ENCODE data around the gene ENTPD8.

ENTPD8 gene

DNA sequence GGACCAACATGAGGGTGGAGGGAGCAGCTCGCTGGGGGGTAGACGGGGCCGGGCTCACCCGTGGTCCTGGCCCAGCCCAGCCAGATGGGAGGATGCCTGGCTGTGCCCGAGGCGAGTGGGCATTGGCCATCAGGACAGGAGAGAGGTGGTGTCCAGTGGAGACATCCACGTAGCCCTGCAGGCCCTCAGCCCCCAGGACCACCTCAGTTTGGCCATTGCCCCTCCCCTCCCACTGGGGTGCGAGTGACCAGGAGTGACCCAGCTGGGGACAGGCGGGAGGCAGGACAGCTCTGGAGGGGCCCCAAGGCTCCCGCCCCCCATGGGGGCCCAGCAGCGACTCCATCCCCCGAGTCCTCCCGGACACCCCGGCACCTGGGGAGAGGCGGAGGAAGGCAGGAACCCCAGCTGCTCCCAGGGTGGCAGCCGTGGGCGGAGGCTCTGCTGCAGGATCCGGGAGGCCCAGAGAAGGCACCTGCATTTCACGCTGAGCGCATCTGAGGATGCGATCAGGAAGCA is 9.7 kb downstream of the ENTPD8 start:
- no peak for DNase-seq (ENCODE audit: low spot score)

DNA sequence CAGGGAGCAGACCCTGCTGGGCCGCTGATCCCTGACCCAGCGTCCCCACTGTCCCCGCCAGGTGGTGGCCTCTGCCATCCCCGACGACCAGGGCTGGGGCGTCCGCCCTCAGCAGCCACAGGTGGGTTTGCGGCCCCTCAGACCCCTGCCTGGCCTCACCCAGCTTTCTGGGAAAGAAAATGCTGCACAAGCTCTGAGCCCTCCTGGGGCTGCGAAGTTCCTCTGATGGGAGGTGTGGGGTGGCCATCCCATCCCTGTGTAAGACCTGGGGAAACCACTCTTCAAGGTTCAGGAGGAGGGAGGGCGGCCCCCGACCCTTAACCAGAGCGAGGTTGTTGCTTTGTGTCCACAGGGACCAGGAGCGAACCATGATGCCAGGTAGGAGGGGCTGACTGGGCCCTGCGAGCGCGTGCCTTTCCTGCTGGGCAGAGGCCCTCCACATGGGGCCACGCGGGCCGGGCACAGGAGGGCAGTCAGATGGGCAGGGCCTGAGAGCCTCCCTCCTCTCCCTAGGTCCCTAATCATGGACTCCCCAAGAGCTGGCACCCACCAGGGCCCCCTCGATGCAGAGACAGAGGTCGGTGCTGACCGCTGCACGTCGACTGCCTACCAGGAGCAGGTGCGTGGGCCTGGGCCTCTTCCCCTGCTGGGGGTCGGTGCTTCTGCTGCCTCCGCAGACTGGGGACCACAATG is 10.3 kb downstream of the ENTPD8 start:
- no peak for DNase-seq (ENCODE audit: low spot score)

DNA sequence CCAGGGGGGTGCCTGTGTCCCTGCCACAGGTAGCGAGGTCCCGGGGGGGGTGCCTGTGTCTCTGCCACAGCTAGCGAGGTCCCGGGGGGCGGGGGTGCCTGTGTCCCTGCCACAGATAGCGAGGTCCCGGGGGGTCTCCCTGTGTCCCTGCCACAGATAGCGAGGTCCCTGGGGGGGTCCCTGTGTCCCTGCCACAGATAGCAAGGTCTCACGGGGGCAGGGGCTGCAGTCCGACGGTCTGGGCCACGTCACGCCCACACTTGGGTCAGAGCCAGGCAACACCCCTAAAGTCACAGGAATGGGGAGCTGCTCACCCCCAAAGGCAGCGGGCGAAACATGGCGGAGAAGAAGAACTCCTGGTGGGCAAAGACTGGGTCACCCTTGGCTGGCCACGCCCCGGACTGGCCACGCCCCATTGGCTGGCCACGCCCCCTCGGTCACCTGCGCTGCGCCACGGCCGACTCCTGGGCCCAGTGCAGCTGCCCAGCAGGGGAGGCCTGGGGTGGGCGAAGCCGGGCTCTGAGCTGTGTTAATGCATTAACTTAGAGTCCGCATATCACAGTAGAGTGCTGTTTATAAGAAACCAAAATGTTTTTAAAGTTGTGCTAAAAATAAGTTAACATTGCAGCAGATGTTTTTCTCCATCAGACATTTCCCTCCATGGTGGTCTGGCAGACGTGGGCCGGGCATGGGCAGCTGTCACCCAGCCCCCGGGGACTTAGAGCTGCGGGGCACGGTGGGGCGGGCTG is 11.0 kb downstream of the ENTPD8 start:
- no peak for DNase-seq (ENCODE audit: low spot score)

DNA sequence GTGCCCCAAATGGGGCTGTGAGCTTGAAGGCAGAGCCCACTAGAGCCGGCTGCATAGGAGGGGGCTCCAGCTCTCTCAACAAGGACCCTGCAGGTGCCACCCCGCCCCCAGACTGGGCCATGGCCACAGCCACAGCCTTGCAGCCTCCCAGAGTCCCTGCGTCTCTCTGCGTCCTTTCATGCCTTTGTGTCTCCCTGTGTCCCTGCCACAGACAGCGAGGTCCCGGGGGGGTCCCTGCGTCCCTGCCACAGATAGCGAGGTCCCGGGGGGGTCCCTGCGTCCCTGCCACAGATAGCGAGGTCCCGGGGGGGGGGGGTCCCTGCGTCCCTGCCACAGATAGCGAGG is 11.6 kb downstream of the ENTPD8 start:
- DNase-seq (ENCODE audit: low spot score) = no peak

DNA sequence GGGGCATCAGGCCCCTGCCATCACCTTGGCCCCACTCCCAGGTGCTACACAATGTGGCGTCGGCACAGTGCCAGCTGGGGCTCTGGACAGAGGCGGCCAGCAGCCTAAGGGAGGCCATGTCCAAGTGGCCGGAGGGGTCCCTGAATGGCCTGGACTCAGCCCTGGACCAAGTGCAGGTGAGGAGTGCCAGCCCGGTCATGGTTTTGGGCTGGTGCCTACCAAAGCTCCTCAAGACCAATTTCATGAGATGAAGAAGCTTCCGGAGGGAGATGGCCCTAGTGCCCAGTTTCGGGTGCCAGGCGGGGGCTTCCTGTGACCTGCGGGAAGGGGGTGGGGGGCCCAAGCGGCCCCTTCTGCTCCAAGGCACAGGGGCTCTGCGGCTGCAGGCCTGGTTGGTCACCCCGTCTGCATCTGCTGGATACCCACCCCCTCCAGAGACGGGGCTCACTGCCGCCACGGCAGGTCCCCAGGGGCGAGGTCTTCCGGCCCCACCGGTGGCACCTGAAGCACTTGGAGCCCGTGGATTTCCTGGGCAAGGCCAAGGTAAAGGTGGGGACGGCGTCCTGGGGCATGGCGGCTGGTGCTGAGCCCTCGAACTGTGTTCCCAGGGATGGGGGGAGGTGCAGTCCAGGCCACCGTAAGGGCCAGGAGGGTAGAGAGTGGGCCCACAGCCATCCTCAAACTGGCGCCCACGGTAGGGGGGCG is 12.2 kb downstream of the ENTPD8 start:
- DNase-seq (ENCODE audit: low spot score) = no peak

GRCh38 chr9:137428311-137428630 is 12.9 kb downstream of the ENTPD8 start:
- no peak for DNase-seq (ENCODE audit: low spot score)

- DNase-seq (ENCODE audit: low spot score) = no peak
Observed at GRCh38 chr9:137427454-137428310, 13.5 kb downstream of the ENTPD8 start.

DNA sequence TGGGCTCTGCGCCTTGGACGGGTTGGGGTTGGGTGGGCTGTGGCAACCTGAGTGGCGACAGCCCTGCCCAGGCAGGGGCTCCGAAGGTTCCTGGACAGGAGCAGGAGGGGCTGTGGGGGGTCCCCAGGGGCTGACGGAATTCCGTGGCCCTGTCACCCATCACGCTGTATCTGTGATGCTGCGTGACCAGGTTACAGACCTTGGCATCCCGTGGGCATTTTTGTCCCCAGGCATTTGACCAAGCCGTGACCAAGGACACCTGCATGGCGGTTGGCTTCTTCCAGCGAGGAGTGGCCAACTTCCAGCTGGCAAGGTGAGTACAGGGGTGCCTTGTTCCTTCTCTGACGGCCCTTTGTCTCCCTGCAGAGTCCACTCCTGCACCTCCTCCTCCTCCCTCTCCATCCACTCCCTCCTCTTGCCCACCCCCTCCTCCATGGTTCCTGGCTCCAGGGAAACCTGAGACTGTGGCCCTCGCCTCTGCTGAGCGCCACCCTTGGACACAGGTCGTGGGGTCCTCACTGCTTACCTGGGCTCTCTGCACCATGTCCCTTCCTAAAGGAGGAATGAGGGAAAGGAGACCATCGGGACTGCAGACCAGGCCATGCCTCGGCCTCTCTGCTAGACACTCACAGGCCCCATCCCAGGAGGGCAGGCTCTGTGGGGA is 15.0 kb downstream of the ENTPD8 start:
- no peak for DNase-seq (ENCODE audit: low spot score)

- no peak for DNase-seq (ENCODE audit: low spot score)
Observed at GRCh38 chr9:137423514-137424291, 17.5 kb downstream of the ENTPD8 start.

DNA sequence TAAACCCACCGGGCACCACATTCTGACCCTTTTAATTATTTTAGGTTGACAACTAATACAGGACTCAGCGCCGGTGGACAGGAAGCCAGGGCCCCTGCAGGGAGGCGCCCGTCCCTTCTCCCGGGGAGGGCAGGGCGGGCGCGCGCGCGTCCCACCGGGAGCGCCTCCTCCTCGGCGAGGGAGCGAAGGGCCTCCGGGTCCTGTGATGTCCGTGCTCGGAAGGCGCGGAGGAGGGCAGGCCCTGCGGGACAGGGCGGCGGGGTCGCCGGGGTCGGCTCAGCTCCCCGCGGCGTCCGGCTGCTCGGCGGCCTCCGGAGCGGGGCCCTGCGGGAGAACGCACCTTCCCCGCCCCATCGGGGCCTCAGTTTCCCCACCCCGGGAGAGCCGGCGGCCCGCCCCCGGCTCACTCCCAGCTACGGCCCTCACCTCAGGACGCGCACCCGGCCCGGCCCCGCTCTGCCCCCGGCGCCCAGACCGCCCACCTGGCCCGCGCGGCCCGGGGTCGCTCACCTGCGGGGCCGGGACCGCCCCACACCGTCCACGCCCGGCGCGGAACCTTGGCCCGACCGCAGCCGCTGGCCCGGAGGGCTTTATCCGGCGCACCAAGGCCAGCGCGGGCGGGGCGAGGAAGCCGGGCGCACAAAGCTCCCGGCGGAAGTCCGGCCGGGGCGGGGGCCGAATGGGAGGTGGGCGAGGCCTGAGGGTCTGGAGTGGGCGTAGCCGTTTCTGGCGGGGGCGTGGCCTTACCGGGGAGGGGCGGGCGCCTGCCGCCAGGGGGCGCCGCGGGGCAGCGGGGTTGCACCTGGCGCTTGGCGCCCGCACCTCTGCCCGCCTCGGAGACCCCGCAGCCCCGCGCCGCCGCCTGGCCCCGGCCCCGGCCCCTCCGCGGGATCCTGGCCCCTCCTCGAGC is 18.3 kb downstream of the ENTPD8 start, which contains the start of the genes EXD3 and NOXA1:
Gene EXD3 (minus strand): TSS at position 559 of the 910 bp plus-strand sequence. CDS start 27,805 bp downstream, outside the sequence.
Gene NOXA1 (plus strand): TSS at position 790 of the 910 bp plus-strand sequence. CDS start 137 bp downstream, outside the sequence.
- peak; percentile 92 for DNase-seq (ENCODE audit: low spot score)

DNA sequence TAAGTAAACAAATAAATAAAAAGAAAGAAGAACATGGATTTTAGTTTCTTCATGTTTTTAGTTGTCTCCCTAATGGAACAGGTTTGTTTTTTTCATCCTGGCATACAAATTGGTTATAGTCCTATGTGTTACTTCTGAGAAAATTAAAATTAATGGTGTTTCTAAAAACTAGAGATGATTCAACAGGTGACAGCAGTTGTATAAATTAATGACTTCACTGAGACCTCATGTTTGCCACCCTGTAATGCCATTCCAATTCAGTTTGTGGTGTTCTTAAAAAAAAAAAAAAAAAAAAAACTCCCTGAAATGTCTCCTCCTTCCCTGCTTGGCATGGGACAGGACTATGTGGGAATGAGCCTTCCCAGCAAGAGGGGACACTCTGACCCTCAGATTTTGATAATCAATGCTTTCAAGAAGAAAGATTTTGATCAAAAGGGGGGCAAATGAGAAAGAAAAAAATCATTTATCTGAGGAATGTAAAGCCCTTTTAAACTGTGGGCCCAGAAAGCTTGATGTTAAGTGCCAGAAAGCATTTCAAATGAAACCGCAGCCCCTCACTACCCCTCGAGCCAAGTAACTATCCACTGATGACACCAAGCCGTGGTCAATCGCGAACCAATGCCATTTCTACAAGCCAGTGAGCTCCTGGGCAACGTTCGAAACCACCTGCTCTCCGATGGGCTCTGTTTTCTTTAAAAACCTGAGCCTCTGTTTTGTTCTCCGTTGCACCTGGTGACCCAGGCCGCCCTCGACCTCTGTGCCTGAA is 19.1 kb downstream of the ENTPD8 start:
- DNase-seq (ENCODE audit: low spot score) = no peak

DNA sequence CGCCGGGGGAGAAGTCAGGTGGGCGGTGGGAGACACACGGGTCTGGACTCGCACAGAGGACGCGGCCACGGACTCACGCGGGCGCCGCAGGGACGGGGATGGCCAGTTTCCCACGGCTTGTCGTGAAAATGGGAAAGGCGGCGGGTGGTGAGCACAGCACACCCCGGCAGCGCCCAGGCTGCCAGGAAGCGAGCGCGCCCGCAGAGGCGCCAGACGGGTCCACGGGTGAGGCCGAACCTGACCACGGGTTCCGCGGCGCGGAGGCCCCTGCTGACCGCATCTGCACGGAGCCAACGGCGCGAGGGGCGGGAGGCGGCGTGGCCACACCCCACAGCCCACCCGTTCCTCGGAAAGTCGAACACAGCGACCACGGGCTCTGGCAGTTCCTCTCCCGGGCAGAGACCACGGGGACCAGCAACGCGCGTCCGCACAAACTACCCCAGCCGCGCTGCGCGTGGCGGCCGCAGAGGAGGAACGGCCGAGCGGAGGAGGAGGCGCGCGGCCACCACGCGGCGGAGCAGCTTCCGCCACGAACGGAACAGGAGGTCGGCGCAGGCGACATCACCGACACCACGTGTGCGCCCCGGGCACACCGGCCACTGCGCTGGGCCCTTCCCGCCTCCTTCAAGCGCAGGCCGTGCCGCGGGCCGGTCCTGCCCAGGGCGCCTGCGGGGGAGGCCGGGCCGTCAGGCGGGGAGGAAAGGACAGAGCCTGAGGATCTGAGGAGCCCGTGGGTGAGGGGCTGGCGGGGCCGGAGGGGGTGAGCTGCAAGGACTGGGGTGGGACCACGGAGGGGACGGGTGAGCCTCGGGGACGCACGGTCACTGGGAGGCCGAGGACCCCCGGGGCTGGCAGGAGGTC is 23.8 kb downstream of the ENTPD8 start:
- DNase-seq (ENCODE audit: low spot score) = no peak

DNA sequence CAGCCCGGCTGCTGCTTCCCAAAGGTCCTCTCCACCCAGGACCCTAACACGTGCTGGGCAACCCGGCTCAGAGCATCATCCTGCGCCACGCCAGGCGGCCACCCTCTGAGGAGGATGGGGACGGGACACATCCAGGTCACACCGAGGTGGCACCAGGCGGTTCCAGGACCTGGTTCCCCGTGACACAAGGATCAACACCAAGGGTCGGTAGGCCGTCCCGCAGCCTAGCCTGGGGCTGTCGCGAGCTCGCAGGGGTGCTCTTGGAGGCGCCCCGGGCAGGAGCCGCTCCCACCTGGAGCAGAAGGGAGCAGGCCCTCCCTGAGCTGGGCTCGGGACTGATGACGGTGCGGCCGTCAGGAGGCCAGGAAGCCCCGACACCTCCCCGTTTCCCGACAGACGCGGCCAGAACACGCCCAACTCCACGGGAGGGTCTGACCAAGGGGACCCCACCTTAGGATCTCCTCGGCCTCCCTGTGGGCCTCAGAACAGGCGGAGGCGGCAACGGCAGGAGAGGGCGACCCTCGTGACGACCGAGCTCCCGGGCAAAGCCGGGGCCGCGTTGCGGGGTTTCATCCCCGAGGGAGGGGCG is 24.5 kb downstream of the ENTPD8 start:
- DNase-seq (ENCODE audit: low spot score) = no peak

GRCh38 chr9:137416006-137416562 is 25.1 kb downstream of the ENTPD8 start:
- no peak for DNase-seq (ENCODE audit: low spot score)

- no peak for DNase-seq (ENCODE audit: low spot score)
Observed at GRCh38 chr9:137415451-137415850, 25.7 kb downstream of the ENTPD8 start.

- DNase-seq (ENCODE audit: low spot score) = no peak
Observed at GRCh38 chr9:137412431-137412830, 28.7 kb downstream of the ENTPD8 start.

Measured in CD4-positive, alpha-beta T cell treated with Interleukin-15 for 4 hours (primary cell).